Gastroesophageal sphincter (tissue), 4 donors: ENCODE data around the gene UGT1A10. TPM values are rescaled to one million over a fixed set of nuclear protein-coding genes. Genes with fewer than 3 reads are reported as not detected.

Experiments used
- ATAC-seq: fragments of 150-250 bp; one replicate; pipeline ENCODE4 v1.9.1; 2016; ENCODE audit warnings: mild to moderate bottlenecking, moderate library complexity
- H3K27ac ChIP-seq, 4 donors: fragments of 200-600 bp; sonication (generic) in 3 of 4; 1 replicate in 3 of 4; 2 replicates in 1 of 4; pipeline ENCODE4 v1.5.1; 2016 to 2019
- H3K27me3 ChIP-seq: fragments of 200-600 bp; sonication (generic); one replicate; pipeline ENCODE4 v1.5.1; 2019
- H3K36me3 ChIP-seq, 2 donors: fragments of 200-600 bp; sonication (generic); one replicate each; pipeline ENCODE4 v1.5.1; 2019; ENCODE audit warnings: control low read depth in 1 of 2
- H3K4me1 ChIP-seq, 3 donors: fragments of 200-600 bp; sonication (generic); 1 replicate in 2 of 3; 2 replicates in 1 of 3; pipeline ENCODE4 v1.5.1; 2016 to 2019; ENCODE audit warnings: control low read depth in 2 of 3
- H3K4me3 ChIP-seq, 2 donors: fragments of 200-600 bp; sonication (generic); one replicate each; pipeline ENCODE4 v1.5.1; 2019; ENCODE audit warnings: mild to moderate bottlenecking in 1 of 2, moderate library complexity in 1 of 2
- H3K9me3 ChIP-seq, 3 donors: fragments of 200-600 bp; sonication (generic); one replicate each; pipeline ENCODE4 v1.5.1; 2017 to 2019; ENCODE audit warnings: control low read depth in 2 of 3
- CTCF ChIP-seq, 4 experiments: fragments of 200-600 bp in 2 of 4; fragments of 450-650 bp in 2 of 4; sonication (generic) in 1 of 4; IDR thresholded peaks; one replicate each; pipeline ENCODE4 v1.5.1; 2017 to 2019; ENCODE audit warnings: antibody characterized with exemption in 4 of 4, mild to moderate bottlenecking in 2 of 4, moderate library complexity in 2 of 4
- EP300 ChIP-seq: sonication (generic); formaldehyde crosslinking; IDR thresholded peaks from one replicate; pipeline ENCODE4 v1.6.1; 2017; ENCODE audit warnings: antibody characterized with exemption, mild to moderate bottlenecking
- POLR2A ChIP-seq, 2 donors: fragments of 450-650 bp; IDR thresholded peaks; one replicate each; pipeline ENCODE4 v1.6.1; 2017; ENCODE audit warnings: antibody characterized with exemption in 2 of 2, mild to moderate bottlenecking in 2 of 2, moderate library complexity in 1 of 2
- POLR2AphosphoS5 ChIP-seq: sonication (generic); formaldehyde crosslinking; IDR thresholded peaks from one replicate; pipeline ENCODE4 v1.6.1; 2017; ENCODE audit warnings: antibody characterized with exemption
- WGBS, 2 donors: methylation state at CpG; one replicate each; pipeline ENCODE4 v1.1.5; 2018; ENCODE audit warnings: low coverage in 1 of 2; 5-methylcytosine and 5-hydroxymethylcytosine counted together
- total RNA-seq, 4 donors: library from RNA; depleted of rRNA; stranded (reverse); fragments of >200 nt; gene quantifications; one replicate each; pipeline ENCODE4 v1.1.0, GENCODE V29; 2016

UGT1A10 gene
- total RNA-seq, 4 donors from 2014 or later: 0.16 to 1.0 TPM; not detected in 2

GRCh38 chr2:233680361-233681045 lies 44.3 kb downstream of the UGT1A10 start:
- WGBS, 2 donors: 68 to 85% methylated on average over 3 to 4 of the region's 4 CpGs
- no peak overlapping the region for H3K27ac ChIP-seq
- no peaks in the 10 kb centered on the region for H3K36me3 ChIP-seq
- no peak for ATAC-seq
- TF ChIP-seq POLR2A (IDR thresholded peaks at IDR 0.05): no peak
- TF ChIP-seq POLR2AphosphoS5: no peak
- no peak for TF ChIP-seq EP300
- TF ChIP-seq CTCF (IDR thresholded peaks at IDR 0.05): no peak
- no peaks in the 10 kb centered on the region for H3K9me3 ChIP-seq
- H3K4me1 ChIP-seq: no peaks in the 10 kb centered on the region
- no peak overlapping the region for H3K4me3 ChIP-seq
- peaks cover 5% of the 10 kb centered on the region for H3K27me3 ChIP-seq

GRCh38 chr2:233681521-233682099 lies 45.4 kb downstream of the UGT1A10 start, which contains the start of gene UGT1A7:
Gene UGT1A7, plus strand, starts transcription at chr2:233681901. Its CDS starts 37 bp downstream, at chr2:233681938.
- H3K27me3 ChIP-seq: peaks cover 5% of the 10 kb centered on the region
- TF ChIP-seq CTCF (IDR thresholded peaks at IDR 0.05): no peak
- no peak for TF ChIP-seq EP300
- no peak for TF ChIP-seq POLR2AphosphoS5
- no peak for TF ChIP-seq POLR2A (IDR thresholded peaks at IDR 0.05)

GRCh38 chr2:233684640-233685039 lies 48.4 kb downstream of the UGT1A10 start:
- Histone ChIP-seq H3K36me3 (no peaks in the 10 kb centered on the region), H3K4me1 (no peaks in the 10 kb centered on the region), H3K27me3 (no peaks in the 10 kb centered on the region), H3K9me3 (no peaks in the 10 kb centered on the region), H3K4me3 (no peak overlapping the region), H3K27ac (no peak overlapping the region)
- WGBS, 2 donors: 57 to 85% methylated on average over 1 of the region's 1 CpG
- TF ChIP-seq POLR2AphosphoS5 (no peak), POLR2A (IDR thresholded peaks at IDR 0.05) (no peak), CTCF (IDR thresholded peaks at IDR 0.05) (no peak), EP300 (no peak)
- ATAC-seq: no peak

More at GRCh38 chr2:233681521-233682099, 45.4 kb downstream of the UGT1A10 start, which contains the start of gene UGT1A7:
- Histone ChIP-seq H3K9me3 (no peaks in the 10 kb centered on the region), H3K36me3 (no peaks in the 10 kb centered on the region), H3K4me1 (no peaks in the 10 kb centered on the region), H3K27ac (no peak within 1 kb of the TSS), H3K4me3 (no peak within 1 kb of the TSS)
- WGBS, 2 donors: 86 to 92% methylated on average over 2 to 5 of the region's 5 CpGs
- ATAC-seq: no peak

- no peak for TF ChIP-seq POLR2A (IDR thresholded peaks at IDR 0.05)
- TF ChIP-seq POLR2AphosphoS5: no peak
- no peak for TF ChIP-seq CTCF (IDR thresholded peaks at IDR 0.05)
- TF ChIP-seq EP300: no peak
- Histone ChIP-seq H3K27ac (no peak overlapping the region), H3K27me3 (peaks cover 6% of the 10 kb centered on the region), H3K36me3 (no peaks in the 10 kb centered on the region), H3K4me1 (no peaks in the 10 kb centered on the region), H3K9me3 (no peaks in the 10 kb centered on the region), H3K4me3 (no peak overlapping the region)
- no peak for ATAC-seq
- 82 to 95% methylated on average over 3 to 4 of the region's 5 CpGs for WGBS, 2 donors
Observed at GRCh38 chr2:233686928-233687327, 50.7 kb downstream of the UGT1A10 start.

GRCh38 chr2:233688341-233688740 lies 52.1 kb downstream of the UGT1A10 start:
- H3K36me3 ChIP-seq: no peaks in the 10 kb centered on the region
- TF ChIP-seq EP300 (no peak), POLR2A (IDR thresholded peaks at IDR 0.05) (no peak), CTCF (IDR thresholded peaks at IDR 0.05) (no peak), POLR2AphosphoS5 (no peak)
- no peaks in the 10 kb centered on the region for H3K9me3 ChIP-seq
- H3K27me3 ChIP-seq: peaks cover 6% of the 10 kb centered on the region
- WGBS, 2 donors: 69 to 78% methylated on average over 4 of the region's 5 CpGs
- no peak overlapping the region for H3K4me3 ChIP-seq
- no peaks in the 10 kb centered on the region for H3K4me1 ChIP-seq
- no peak for ATAC-seq
- H3K27ac ChIP-seq: no peak overlapping the region
